CD4-positive, alpha-beta T cell treated with Interleukin-10 for 1 hour (primary cell): ENCODE measurements around the gene SYCE3.

Experiments
- DNase-seq: peaks from one replicate; pipeline ENCODE4 v3.0.0-alpha.2; 2020

The SYCE3 gene

DNA sequence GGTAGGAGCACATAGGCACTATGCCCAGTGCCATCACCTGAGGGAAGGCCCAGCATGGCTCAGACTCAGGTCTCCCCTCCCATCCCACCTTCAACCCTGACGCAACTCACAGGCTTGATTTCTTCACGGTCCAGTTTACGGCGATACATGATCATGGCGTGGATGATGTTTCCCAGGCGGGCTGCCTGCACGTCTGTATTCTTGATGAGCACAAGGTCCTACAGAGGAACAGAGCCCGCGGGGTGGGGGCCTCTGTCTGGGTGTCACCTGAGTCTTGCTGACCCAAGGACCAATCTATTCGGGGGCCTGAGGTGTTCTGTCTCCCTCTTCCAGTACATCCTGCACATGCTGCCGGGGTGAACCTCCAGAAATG, 11.7 kb upstream of the SYCE3 start:
- no peak for DNase-seq

DNA sequence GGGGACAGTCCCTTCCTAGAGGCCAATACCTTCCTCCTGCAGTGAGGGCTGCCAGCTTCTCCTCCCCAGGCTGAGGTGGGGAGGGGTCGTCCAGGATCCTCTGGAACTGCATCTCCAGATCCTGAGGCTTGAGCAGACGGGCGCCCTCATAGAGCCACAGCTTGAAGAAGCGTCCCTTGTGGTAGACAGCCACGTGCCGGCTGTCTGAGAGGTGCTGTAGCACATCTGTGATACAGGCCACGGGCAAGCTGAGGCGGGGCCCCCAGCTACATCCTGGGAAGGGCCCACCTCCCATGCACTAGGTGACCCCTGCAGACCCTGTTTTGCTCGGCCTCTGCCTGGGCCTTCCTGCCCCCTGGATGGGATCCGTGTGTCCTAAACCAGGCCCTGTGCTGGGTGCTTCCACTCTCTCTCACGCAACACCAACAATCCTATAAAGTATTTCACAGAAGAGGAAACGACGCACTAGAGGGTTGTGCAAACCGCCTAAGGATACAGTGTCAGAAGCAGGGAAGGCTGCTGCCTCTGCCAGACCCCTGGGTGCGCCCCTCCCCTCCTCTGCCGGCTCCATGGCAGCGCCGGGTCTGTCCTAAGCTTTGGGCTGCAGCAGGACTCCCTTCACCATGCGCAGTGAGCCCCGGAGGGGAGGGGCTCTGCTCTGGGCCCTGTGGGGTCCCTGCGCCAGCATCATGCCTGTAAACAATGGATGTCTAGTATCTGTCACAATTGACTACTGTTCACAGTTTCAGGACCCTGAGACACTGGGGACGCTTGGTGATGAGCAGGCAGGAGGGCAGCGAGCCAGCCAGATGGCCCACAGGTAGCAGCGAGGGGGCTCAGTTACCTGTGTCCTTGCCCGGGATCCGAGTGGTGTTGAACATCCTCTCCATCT, 11.0 kb upstream of the SYCE3 start:
- no peak for DNase-seq

DNA sequence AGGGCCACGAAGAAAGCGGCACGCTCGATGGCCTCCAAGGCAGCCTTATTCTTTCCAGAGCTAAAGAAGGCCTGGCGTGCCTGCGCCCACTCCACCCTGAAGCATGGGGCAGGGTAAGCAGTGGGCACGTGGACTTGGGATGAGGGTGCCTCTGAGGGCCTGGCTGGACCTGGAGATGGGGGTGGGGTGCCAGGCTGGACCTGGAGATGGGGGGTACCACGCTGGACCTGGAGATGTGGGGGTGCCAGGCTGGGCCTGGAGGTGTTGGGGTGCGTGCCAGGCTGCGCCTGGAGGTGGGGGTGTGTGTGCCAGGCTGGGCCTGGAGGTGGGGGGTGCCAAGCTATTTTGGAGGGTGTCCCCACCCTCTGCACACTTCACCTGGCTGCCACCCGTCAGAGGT, 10.2 kb upstream of the SYCE3 start:
- DNase-seq: no peak

DNA sequence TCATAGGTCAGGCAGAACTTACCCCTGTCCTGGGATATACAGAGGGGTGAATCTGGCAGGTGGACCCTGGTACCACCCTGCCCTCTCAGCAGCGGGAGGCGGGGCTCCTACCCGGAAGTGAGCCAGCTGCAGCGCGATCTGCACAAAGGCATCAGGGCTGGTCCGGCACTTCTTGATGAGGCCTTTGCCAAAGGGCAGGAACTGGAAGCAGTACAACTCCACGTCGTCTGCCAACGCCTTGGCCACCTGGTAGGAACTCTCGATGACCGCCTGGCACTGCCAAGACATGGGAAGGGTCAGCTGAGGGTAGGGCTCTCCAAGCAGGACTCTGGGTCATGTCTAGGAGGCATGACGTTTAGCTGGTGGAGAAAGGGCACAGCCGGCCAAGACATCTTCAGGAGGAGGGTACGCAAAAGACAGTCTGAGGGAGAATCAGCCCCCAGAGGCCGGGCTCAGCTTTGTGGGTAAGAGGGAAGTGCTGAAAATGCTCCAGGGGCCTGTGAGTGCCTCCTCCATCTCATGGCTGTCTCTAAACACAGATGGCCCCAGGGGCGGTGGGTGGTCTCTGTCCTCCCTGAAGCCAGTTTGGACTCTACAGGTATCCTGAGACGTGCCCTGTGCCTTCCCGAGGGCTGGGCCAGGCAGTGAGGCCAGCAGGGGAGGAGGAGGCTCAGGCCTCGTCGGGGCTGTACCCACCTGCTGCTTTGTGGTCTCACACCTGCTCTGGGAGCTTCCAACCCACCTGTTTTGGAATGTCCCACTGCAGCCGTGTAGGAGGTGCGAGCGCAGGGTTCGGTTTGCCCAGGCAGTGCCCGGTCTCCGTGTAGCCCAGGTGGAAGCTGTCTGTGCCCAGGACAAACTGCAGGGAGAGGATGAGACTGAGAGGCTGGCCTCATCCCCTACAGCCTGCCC, 8.8 kb upstream of the SYCE3 start:
- no peak for DNase-seq

DNA sequence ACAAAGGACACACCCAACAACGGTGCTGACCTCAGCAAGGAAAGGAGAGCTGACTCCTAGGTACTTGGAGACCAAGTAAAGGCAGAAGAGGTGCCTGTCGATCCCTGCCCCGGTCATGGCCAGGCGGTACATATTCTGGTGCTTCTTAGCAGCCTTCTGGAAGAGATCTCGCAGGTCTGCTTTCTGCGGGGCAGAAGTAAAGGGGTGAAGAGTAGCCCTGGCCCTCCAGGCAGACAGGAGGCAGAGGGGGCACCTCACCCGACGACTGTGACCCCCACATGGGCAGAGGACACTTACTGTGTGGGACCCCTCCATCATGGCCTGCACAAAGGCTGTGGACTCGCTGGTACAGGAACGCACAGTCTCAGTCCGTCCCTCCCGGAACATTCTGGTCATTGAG, 8.1 kb upstream of the SYCE3 start:
- no peak for DNase-seq

DNA sequence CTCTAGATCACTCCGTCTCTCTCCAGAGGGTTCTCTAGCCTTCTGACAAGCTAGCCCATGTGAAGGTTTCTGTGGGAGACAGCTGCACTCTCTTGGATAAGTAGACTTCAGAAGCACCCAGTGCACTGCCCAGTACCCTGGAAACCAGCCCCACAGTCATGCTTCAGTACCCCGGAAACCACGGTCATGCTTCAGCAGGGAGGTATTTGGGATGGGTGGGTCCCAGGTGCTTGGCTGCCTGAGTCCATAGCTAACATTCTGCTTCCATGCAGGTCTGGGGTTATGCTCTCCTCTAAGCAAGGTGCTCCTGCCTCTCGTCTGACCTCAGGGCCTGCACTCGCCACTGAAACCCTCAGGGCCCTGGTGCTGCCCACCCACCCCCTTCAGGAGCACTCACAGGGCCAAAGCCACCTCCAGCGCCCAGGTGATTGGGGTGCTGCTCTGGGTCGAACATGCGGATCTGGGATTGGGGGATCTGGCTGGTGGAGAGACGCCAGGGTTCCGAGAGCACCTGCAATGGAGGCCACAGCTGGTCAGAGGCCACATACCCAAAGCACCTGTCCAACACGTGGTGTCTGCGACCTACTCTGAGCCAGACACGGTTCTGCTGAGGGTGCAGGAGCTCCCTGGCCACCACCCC, 7.3 kb upstream of the SYCE3 start:
- DNase-seq: no peak

DNA sequence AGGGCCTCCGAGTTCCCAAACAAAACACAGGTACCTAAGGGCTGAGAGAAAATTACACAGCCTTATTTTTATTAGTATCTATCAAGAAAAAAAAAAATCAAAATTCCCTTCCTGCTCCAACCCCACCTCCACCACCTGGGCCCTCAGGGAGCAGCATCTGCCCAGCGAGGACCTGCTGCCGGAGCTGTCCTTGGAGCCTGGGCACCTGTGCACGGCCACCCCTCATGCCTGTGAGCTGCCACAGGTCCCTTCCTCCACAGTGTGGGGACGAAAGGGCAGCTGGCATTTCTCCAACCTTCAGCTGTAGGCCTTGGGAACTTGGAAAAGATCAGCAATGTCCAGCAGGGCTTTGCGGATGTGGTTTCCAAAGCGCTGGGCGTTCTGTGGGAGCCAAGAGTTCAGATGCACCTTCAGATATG, 6.3 kb upstream of the SYCE3 start:
- no peak for DNase-seq

DNA sequence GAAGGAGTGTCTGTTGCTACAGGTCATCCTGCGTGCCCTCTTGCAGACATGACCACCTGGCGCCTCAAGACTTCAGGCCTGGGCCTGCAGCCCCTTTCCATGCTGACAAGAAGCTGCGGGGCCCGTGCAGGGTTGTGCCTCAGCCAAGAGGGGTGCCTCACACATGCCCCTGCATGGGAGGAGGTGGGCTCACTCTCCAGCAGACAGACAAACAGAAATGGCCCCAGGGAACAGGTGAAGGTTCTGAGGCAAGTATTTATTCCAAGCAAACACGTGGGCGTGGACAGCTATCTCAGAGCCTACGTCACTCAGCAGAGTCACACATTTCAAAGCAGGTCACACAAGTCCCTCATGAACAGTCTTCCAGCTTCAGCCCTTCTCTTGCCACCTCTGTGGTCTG, 5.9 kb upstream of the SYCE3 start:
- DNase-seq: no peak

DNA sequence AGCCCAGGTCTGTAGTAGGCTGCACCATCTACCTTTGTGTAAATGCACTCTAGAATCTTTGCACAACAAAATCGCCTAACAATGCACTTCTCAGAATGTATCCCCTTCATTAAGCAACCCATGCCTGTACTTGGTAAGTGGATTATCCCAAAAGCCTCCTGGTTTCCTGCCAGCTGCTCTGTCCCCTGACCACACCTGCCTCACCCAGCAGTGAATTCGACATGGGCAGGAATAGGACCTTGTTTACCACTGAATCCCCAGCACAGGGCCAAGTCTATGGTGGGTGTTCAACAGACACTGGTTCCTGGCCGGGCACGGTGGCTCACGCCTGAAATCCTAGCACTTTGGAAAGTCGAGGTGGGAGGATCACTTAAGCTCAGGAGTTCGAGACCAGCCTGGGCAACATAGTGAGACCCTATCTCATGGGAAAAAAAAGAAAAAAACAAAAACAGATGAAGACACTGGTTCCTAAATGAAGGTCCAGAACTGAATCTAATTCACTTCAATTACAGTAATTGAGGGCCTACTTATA, 5.1 kb upstream of the SYCE3 start:
- no peak for DNase-seq

DNA sequence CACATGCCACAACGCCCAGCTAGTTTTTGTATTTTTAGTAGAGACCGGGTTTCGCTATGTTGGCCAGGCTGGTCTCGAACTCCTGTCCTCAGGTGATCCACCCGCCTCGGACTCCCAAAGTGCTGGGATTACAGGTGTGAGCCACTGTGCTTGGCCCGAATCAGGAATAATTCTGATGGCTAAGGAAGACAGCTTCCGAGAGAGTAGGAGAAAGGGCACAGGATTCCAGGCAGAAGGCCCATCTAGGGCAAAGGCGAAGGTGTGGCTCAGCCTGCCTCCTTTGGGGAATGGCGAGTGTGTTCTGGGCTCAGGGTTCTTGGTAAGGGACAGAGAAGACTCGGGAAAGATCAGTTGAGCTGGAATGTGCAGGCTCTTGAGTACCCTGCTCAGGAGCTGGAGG, 1.6 kb upstream of the SYCE3 start:
- no peak for DNase-seq

DNA sequence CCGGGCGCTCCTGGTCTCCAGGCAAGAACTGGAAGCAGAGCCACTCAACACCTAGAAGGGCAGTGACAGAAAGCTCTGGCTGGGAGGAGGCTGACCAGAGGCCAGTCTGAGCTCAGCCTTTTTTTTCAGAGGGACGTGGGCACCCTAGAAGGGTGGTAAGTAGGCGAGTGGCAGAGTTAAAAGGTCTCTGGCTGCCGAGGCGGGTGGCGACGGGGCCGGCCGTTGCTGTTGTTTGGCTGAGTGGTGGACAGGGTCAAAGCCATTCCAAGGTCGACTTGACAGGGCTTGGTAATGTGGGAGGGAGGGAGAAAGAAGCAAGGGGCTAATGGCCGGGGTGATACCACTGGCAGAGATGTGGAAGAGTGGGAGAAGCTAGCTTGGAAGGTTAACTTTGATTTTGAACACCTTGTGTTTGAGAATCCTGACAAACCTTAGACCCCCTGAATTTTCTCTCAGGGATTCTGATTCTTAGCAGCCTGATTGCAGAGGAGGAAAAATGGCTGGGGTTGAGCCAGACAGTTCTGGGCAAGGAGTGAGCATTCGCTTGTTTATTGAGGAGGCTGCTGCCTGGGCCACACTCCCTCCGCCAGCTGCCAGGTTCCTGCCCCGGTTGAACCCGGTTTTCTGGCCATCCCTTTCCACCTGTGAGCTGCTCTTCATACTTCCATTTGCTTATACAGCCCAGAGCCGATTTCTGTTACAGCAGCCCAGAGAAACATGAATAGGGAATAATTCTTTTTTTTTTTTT, 868 bp upstream of the SYCE3 start:
- no peak for DNase-seq

DNA sequence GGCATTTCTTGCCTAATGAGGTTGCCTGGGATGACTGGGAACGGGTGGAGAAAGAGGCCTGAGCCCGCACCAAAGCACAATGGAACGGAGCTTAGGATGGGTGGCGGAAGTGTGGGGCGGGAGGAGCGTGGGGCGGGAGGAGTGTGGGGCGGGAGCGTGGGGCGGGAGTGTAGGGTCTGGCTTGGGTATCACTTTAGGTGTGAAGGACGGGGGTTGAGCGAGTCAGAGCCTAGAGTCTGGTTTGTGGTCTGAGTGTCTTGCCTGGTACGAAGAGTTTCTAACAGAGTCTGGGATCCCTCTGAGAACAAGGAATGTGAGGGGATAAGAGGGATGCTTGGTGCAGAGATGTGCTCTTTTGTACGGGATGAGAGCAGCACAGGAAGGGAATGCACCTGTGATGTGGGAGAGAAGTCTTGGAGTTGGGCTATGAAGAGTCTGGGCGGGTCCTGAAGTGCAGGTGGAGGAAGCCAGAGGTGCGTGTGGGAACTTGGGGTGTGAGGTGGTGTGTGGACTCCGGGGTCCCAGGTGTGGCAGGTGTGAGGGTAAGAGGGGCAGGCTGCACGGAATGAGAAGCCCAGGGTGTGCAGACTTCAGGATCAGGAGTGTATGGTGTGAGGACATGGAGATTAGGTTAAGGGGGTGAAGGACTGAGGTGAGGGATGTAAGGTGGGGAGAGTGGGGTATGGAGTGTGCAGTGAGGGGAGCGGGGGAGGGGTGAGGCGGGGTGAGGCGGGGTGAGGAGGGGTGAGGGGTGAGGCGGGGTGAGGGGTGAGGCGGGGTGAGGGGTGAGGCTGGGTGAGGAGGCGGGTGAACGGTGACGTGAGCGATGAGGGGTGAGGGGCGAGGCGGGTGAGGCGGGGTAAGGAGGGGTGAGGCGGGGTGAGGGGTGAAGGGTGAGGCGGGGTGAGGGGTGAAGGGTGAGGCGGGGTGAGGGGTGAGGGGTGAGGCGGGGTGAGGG, 1.0 kb downstream of the SYCE3 start:
- DNase-seq: no peak

DNA sequence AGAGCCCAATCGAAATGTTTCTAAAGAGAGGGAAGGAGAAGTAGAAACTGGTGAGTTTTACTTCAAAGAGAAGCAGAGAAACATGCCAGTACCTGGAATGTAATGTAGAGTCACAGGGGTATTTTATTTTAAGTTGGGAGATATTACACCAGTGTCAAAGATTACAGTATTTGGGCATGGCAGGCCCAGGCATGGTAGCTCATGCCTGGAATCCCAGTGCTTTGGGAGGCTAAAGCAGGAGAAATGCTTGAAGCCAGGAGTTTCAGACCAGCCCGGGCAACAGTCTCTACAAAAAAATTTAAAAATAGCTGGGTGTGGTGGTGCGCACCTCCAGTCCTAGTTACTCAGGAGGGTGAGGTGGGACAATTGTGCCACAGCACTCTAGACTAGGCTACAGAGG, 2.7 kb downstream of the SYCE3 start:
- no peak for DNase-seq

DNA sequence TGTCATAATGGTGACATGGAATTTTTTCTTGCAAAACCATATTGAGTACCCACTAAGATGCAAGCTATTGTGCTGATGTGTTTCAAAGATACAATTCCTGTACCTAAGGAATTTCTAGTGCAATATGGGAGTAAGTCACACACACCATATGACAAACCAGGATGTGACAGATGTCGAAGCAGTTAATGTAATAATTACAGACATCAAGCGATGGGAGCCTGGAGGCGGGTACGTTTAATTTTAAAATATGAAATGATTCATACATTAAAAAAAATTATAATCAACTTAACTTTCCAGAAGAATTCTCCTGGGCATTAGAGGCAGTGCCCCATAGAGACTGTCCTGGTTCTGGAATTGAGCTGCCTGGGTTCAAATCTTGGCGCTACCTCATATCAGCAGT, 6.0 kb downstream of the SYCE3 start:
- no peak for DNase-seq

DNA sequence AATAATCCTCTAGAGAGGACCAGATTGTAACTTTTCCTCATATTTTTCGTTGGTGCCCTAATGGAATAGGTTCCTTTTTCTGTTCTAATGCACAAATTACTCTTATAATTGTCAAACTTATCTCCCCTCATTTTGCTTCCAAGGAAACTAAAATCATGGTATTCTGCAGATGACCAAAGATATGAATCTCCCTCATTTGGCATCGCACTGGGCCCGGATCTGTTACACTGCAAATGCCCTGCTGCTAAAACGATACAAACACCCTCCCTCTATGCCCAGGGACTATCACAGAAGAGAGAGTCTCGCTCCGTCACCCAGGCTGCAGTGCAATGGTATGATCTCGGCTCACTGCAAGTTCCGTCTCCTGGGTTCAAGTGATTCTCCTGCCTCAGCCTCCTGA, 9.4 kb downstream of the SYCE3 start:
- no peak for DNase-seq

DNA sequence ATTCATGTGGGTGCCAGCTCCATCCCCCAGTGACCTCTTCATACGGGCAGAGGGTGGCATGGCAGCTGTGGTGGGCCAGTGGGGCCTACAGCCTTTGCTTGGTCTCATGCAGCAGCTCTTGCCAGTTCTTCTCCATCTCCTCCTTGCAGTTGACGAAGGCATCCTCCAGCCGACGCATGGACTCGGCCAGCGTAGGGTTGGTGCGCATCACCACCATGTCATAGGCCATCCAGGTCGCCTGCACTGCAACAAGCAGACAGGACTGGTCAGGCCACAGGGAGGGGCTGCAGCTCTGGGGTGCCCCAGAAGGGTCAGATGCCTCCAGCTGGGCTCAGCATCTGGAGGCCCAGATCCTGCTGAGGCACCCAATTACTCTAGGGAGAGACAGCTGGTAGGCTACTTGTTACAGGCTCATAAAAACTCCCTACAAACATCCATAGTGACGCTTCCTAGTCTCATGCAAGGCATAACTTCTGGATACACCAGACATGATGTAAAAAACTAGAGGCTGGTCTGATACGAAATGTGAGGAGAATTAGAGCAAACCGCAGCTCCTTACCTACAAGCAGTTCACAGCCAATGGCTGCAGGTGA, 11.5 kb downstream of the SYCE3 start:
- DNase-seq: no peak

DNA sequence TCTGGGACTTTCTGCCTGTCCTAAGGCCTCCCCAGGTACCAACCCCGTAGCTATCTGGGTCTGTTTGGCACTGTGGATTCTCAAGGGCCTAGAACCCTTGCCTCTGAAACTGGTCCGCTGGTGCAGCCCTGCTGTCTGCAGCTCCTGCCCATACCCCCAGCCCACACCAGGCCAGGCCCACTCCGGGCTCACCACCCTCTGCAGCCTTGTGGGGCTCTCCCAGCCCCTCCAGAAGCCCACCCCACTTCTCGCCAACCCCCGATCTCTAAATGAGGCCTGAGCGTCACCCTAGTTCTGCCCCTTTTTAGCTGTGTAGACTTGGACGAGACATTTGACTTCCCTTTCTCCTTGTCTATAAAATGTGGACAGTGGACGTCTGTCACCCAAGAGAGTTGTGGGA, 12.3 kb downstream of the SYCE3 start:
- DNase-seq: no peak

DNA sequence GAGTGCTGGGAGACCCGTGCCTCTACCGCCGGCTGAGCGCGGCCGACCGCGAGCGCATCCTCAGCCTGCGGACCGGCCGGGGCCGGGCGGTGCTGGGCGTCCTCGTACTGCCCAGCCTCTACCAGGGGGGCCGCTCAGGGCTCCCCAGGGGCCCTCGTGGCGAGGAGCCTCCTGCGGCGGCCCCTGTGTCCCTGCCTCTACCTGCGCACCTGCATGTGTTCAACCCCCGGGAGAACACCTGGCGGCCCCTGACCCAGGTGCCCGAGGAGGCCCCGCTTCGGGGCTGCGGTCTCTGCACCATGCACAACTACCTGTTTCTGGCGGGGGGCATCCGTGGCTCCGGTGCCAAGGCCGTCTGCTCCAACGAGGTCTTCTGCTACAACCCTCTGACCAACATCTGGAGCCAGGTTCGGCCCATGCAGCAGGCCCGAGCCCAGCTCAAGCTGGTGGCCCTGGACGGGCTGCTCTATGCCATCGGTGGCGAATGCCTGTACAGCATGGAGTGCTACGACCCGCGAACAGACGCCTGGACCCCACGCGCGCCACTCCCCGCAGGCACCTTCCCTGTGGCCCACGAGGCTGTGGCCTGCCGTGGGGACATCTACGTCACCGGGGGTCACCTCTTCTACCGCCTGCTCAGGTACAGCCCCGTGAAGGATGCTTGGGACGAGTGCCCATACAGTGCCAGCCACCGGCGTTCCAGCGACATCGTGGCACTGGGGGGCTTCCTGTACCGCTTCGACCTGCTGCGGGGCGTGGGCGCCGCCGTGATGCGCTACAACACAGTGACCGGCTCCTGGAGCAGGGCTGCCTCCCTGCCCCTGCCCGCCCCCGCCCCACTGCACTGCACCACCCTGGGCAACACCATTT, 13.6 kb downstream of the SYCE3 start:
- no peak for DNase-seq

DNA sequence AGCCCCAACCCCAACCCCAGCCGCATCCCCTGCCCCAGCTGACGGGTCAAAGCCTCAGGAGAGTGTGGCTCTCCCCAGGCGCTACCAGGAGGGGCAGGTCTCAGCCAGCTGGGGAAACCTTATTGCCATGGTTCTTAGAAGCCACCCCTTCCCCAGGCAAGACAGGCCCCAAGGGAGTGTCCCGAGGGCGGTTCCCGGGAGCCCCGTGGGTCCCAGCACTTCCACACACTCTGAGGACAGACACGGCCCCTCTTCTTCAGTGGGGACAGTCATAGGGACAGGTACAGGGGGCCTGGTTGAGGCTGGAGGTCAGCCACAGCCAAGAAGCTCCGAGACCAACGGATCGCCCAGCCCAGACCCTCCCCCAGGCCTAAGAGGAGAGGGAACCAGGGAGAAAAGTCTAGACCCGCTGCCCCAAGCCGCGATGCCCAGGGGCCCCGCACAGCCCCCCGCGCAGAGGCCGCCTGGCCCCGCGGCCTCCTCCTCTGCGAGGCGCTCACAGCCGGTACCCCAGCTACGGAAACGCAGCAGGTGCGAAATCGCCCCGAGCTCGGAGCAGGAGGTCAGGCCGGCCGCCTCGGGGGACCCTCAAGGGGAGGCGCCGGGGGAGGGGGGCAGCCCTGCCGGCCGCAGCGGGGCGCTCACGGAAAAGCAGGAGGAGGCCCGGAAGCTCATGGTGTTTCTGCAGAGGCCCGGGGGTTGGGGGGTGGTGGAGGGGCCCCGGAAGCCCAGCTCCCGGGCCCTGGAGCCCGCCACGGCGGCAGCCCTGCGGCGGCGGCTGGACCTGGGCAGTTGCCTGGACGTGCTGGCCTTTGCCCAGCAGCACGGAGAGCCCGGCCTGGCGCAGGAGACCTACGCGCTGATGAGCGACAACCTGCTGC, 14.4 kb downstream of the SYCE3 start:
- peak; percentile 64 for DNase-seq
